HEK293T (cell line): Measurements from ENCODE around the gene USP31.

Experiments used
- ARNT ChIP-seq: fragments of 450-650 bp; IDR thresholded peaks from 2 replicates; pipeline ENCODE4 v1.6.1; 2017; ENCODE audit warnings: mild to moderate bottlenecking
- BHLHE40 ChIP-seq: fragments of 450-650 bp; IDR thresholded peaks from 2 replicates; pipeline ENCODE4 v1.6.1; 2016; ENCODE audit warnings: mild to moderate bottlenecking, moderate library complexity, borderline replicate concordance
- ELF4 ChIP-seq: fragments of 450-650 bp; IDR thresholded peaks from 2 replicates; pipeline ENCODE4 v1.6.1; 2017; ENCODE audit warnings: antibody characterized with exemption
- FOXA1 ChIP-seq: fragments of 450-650 bp; IDR thresholded peaks from 2 replicates; pipeline ENCODE4 v1.6.1; 2016; ENCODE audit warnings: mild to moderate bottlenecking
- FOXM1 ChIP-seq: fragments of 450-650 bp; IDR thresholded peaks from 2 replicates; pipeline ENCODE4 v1.6.1; 2017; ENCODE audit warnings: mild to moderate bottlenecking, borderline replicate concordance
- HDGF ChIP-seq: fragments of 450-650 bp; IDR thresholded peaks from 2 replicates; pipeline ENCODE4 v1.6.1; 2017; ENCODE audit warnings: antibody characterized with exemption, borderline replicate concordance
- L3MBTL2 ChIP-seq: fragments of 450-650 bp; conservative IDR thresholded peaks from 2 replicates; pipeline ENCODE4 v1.6.1; 2016; ENCODE audit warnings: mild to moderate bottlenecking
- LEF1 ChIP-seq: fragments of 450-650 bp; IDR thresholded peaks from 2 replicates; pipeline ENCODE4 v1.6.1; 2017; ENCODE audit warnings: mild to moderate bottlenecking, borderline replicate concordance
- NFRKB ChIP-seq: fragments of 450-650 bp; IDR thresholded peaks from 2 replicates; pipeline ENCODE4 v1.6.1; 2016; ENCODE audit warnings: mild to moderate bottlenecking, moderate library complexity
- SP1 ChIP-seq: fragments of 450-650 bp; IDR thresholded peaks from 2 replicates; pipeline ENCODE4 v1.6.1; 2017
- SUZ12 ChIP-seq: fragments of 450-650 bp; IDR thresholded peaks from 2 replicates; pipeline ENCODE4 v1.6.1; 2016; ENCODE audit warnings: mild to moderate bottlenecking
- TARDBP ChIP-seq: fragments of 450-650 bp; IDR thresholded peaks from 2 replicates; pipeline ENCODE4 v1.6.1; 2016

- no peak for TF ChIP-seq SUZ12
- TF ChIP-seq SP1 = no peak
- TF ChIP-seq NFRKB = no peak
- no peak for TF ChIP-seq L3MBTL2
- TF ChIP-seq TARDBP = no peak
- TF ChIP-seq LEF1 = no peak
- TF ChIP-seq FOXM1 = no peak
- TF ChIP-seq ELF4 = no peak
- TF ChIP-seq HDGF = no peak
- TF ChIP-seq ARNT = no peak
- no peak for TF ChIP-seq BHLHE40
- TF ChIP-seq FOXA1 = no peak
These were observed 7.1 kb downstream of the USP31 start for GRCh38 chr16:23141959-23142740.
